HG03520 (cell line): ENCODE data around the gene RRBP1.
"Not testable (repeated sequence)": the region's sequence is repeated elsewhere in the genome, so short reads cannot be mapped to it uniquely, and the experiment has no call there.

ENCODE experiments used
- ATAC-seq: cut with Tn5 transposase; IDR thresholded peaks from one replicate; pipeline ENCODE4 v1.9.1; 2021; ENCODE audit warnings: mild to moderate bottlenecking, moderate library complexity; ENCODE audit not compliant: unreplicated experiment

The RRBP1 gene

GRCh38 chr20:17664025-17664633, 17.9 kb downstream of the RRBP1 start:
- ATAC-seq, result no peak

DNA sequence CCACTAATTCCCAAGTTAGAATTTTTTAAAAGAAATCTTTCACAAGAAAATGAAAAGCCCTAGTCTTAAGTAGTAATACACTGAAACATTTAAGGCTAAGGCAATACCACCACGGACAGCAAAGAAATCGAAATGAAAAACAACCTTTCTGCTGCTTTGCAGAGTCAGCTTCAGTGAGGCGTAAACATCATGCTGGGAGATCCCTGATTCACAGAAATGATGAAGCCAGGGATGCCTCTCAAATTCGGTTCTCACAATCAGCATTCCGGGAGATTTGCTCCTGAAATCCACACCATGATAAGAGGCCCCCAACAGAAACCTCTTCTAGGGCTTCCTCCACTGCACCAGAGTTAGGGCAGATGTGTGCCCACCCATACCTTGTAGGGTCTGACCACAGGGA, 18.6 kb downstream of the RRBP1 start:
- no peak for ATAC-seq

DNA sequence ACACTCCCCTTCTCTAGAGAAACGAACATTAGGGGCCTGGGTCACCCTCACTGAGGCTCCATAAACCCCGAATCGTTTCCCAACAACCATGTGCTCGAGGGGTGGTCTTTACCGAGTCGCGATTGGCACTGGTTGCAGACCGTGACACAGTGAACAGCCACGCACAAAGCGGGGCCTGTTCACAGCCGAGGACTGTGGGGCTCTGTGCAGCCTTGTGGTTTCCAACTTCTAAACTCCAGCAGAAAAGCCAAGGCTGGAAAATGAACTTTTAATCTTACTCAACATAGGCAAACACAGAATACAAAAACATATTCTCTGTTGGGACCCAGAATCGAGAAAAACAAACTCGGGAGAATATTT, 19.0 kb downstream of the RRBP1 start:
- ATAC-seq, result no peak

GRCh38 chr20:17662333-17663039, 19.6 kb downstream of the RRBP1 start:
- no peak for ATAC-seq

- ATAC-seq, result no peak
These were observed 20.8 kb downstream of the RRBP1 start for GRCh38 chr20:17661121-17661744.

GRCh38 chr20:17660667-17661066, 21.4 kb downstream of the RRBP1 start:
- ATAC-seq, result no peak

DNA sequence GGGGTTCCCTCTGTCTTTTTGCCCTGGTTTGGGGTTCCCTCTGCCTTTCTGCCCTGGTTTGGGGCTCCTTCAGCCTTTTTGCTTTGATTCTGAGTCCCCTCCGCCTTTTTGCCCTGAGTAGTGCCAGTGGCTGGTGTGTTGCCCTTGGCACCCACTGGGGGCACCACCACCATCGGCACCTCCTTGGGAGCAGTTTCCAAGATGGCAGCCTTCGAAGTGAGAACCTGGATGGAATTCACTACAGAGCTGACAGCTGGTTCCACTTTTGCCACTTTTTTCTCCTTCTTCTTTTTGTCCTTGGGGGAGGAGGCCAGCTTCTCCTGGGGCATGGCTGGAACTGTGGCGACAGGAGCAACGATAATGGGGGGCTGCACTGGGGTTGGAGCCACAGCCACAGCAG, 22.2 kb downstream of the RRBP1 start:
- no peak for ATAC-seq

DNA sequence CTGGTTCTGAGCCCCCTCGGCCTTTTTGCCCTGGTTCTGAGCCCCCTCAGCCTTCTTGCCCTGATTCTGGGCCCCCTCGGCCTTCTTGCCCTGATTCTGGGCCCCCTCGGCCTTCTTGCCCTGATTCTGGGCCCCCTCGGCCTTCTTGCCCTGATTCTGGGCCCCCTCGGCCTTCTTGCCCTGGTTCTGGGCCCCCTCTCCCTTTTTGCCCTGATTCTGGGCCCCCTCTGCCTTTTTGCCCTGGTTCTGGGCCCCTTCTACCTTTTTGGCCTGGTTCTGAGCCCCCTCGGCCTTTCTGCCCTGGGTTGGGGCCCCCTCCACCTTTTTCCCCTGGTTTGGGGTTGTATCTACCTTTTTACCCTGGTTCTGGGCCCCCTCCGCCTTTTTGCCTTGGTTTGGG, 22.7 kb downstream of the RRBP1 start:
- not testable (repeated sequence) for ATAC-seq

DNA sequence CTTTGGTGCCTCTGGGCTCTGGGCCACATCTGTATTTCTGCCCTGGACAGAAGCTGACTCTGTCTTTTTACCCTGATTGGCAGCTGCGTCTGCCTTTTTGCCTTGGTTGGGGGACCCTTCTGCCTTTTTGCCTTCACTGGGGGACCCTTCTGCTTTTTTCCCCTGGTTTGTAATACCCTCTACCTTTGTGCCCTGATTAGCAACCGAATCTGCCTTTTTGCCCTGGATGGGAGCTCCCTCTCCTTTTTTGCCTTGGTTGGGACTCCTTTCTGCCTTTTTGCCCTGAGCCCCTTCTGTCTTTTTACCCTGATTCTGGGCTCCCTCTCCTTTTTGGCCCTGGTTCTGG, 23.4 kb downstream of the RRBP1 start:
- ATAC-seq, result no peak

GRCh38 chr20:17657898-17658647, 24.0 kb downstream of the RRBP1 start:
- no peak for ATAC-seq

- ATAC-seq, result no peak
These were observed 24.8 kb downstream of the RRBP1 start for GRCh38 chr20:17657079-17657825.

DNA sequence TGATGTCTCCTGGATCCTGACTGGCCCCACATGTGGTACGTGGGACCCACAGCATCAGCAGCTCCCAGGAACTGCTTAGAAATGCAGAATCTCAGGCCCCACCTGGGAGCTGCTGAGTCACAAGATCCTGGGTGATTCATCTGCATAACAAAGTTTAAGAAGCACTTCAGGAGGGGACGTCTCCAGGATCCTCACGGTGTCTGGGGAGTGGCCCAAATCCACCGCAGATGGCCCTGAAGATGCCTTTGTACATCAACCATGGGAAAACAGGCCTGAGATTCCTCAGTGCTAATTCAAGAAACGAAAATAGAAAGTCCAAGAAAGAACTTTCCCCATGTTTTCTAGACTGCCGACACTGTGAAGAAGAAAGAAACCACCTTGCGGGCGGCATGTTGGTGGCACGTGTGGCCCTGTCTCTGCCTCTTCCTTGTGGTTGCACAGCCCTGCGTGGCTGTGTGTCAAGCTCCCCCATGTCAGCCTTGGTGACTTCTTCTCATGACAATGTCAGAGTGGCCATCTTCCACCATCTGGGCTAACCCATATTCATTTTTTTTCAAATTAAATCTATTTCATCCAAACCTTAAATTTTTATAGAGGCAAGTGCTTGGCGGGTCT, 26.1 kb downstream of the RRBP1 start:
- no peak for ATAC-seq

GRCh38 chr20:17655286-17655651, 26.8 kb downstream of the RRBP1 start:
- no peak for ATAC-seq

DNA sequence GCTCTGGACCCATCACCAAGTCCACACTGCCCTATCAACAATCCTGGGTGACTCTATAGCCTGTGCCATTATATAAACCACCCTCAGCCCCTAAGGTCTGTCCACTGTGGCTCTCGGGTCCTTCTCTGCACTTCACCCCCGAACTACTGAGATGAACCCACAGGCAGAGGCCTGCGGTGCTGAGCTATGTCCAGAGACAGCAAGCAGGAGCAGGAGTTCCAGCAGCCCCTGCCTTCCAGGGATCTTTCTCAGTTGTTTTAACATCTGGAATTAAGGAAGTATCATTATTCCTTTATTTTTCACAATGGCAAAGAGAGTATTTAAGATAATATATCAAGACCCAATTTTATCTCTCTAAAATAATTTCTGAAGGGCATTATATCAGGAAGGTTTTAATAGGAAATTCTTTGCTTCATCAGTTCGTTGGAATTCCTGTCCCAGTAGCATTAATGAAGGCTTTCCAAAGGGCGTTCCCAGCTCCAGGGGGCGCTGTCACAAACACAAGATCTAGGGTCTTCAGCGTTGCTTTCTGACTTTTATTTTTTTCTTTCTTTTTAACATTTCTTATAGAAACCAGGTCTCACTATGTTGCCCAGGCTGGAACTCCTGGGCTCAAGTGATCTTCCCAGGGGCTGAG, 27.3 kb downstream of the RRBP1 start:
- ATAC-seq, result no peak

- ATAC-seq, result no peak
These were observed 28.0 kb downstream of the RRBP1 start for GRCh38 chr20:17653835-17654648.

DNA sequence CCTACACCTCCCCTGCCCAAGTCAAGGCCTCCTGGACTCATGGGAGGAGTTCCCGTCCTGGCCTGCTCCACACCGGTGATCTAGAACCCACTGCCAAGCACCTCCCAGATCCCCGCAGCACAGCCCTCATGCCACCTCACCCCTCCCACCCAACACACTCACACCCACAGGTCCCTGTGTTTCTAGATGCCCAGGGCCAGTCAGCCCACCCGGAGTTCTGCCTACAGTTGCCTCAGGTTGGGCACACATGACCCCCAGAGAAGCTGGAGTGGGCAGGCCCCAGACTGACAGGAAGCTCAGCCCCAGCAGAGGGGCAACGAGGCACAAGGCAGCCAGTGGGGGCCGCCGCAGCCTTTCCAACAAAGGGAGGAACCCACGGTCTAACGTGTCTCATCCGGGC, 29.6 kb downstream of the RRBP1 start:
- no peak for ATAC-seq

DNA sequence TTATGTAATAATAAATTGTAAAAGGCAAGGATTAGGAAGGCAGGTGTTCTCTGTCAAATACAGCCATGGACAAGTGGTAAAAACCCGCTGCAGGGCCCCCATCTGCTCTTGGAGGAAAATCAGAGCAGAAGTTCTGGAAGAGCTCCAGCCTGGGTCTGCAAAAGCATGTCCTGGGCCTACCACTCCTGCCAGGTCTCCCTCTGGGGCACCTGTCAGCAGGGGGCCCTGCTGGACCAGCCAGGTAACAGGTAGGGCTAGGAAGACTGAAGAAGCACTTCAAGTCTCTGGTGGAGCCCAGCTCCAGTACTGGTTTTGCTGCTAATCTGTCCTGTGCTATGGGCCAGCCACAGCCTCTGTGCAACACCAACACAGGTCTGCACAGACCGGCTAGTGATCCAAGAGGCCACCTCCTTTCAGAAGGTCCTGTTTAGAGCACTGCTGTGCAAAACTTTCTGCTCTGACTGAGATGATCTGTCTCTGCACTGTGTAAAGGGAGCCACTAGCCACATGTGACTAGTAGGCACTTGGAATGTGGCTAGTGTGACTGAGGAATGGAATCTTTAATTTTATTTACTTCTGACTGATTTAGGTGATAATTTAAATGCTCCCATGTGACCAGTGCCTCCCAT, 30.2 kb downstream of the RRBP1 start:
- ATAC-seq, result no peak

GRCh38 chr20:17651129-17651759, 30.8 kb downstream of the RRBP1 start:
- ATAC-seq, result no peak
